Measurements from ENCODE around the gene RNF7.

DNA sequence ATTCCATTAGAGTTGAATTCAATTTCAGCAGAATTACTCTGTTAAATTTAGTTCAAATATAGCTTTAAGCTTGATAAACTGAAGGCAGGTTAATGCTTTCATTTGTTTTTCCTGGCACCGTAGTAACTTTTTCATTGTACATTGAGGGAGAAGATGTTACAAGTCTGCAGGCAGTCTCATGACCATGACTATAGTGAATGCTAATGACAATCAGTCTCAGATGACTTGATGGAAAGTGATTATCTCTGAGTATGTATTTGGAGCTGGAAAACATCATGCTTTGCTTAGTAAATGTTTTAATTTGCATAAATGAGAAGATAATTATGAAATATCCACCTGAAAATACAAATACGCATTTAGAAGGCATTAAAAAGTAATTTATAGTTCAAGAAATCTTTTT is 16.0 kb upstream of the RNF7 start:
- TF ChIP-seq ZNF501 (CRISPR knock-in tag; IDR thresholded peaks at IDR 0.05) (no peak), ZBTB1 (CRISPR knock-in tag; IDR thresholded peaks at IDR 0.05; ENCODE audit: borderline replicate concordance) (no peak), ZNF775 (CRISPR knock-in tag; IDR thresholded peaks at IDR 0.05; ENCODE audit: borderline replicate concordance) (no peak)
- TF ChIP-seq, protein P1, sequence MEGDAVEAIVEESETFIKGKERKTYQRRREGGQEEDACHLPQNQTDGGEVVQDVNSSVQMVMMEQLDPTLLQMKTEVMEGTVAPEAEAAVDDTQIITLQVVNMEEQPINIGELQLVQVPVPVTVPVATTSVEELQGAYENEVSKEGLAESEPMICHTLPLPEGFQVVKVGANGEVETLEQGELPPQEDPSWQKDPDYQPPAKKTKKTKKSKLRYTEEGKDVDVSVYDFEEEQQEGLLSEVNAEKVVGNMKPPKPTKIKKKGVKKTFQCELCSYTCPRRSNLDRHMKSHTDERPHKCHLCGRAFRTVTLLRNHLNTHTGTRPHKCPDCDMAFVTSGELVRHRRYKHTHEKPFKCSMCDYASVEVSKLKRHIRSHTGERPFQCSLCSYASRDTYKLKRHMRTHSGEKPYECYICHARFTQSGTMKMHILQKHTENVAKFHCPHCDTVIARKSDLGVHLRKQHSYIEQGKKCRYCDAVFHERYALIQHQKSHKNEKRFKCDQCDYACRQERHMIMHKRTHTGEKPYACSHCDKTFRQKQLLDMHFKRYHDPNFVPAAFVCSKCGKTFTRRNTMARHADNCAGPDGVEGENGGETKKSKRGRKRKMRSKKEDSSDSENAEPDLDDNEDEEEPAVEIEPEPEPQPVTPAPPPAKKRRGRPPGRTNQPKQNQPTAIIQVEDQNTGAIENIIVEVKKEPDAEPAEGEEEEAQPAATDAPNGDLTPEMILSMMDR (CRISPR knock-in tag; IDR thresholded peaks at IDR 0.05) = no peak
- TF ChIP-seq, protein P2, sequence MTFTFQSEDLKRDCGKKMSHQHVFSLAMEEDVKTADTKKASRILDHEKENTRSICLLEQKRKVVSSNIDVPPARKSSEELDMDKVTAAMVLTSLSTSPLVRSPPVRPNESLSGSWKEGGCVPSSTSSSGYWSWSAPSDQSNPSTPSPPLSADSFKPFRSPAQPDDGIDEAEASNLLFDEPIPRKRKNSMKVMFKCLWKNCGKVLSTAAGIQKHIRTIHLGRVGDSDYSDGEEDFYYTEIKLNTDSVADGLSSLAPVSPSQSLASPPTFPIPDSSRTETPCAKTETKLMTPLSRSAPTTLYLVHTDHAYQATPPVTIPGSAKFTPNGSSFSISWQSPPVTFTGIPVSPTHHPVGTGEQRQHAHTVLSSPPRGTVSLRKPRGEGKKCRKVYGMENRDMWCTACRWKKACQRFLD (CRISPR knock-in tag; IDR thresholded peaks at IDR 0.05; ENCODE audit: borderline replicate concordance) = no peak
- TF ChIP-seq, protein P3, sequence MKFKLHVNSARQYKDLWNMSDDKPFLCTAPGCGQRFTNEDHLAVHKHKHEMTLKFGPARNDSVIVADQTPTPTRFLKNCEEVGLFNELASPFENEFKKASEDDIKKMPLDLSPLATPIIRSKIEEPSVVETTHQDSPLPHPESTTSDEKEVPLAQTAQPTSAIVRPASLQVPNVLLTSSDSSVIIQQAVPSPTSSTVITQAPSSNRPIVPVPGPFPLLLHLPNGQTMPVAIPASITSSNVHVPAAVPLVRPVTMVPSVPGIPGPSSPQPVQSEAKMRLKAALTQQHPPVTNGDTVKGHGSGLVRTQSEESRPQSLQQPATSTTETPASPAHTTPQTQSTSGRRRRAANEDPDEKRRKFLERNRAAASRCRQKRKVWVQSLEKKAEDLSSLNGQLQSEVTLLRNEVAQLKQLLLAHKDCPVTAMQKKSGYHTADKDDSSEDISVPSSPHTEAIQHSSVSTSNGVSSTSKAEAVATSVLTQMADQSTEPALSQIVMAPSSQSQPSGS (CRISPR knock-in tag; IDR thresholded peaks at IDR 0.05) = no peak
- TF ChIP-seq, protein P4, sequence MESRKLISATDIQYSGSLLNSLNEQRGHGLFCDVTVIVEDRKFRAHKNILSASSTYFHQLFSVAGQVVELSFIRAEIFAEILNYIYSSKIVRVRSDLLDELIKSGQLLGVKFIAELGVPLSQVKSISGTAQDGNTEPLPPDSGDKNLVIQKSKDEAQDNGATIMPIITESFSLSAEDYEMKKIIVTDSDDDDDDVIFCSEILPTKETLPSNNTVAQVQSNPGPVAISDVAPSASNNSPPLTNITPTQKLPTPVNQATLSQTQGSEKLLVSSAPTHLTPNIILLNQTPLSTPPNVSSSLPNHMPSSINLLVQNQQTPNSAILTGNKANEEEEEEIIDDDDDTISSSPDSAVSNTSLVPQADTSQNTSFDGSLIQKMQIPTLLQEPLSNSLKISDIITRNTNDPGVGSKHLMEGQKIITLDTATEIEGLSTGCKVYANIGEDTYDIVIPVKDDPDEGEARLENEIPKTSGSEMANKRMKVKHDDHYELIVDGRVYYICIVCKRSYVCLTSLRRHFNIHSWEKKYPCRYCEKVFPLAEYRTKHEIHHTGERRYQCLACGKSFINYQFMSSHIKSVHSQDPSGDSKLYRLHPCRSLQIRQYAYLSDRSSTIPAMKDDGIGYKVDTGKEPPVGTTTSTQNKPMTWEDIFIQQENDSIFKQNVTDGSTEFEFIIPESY (CRISPR knock-in tag; IDR thresholded peaks at IDR 0.05) = no peak
